ENCODE results near the gene SELENOI.

The SELENOI gene

DNA sequence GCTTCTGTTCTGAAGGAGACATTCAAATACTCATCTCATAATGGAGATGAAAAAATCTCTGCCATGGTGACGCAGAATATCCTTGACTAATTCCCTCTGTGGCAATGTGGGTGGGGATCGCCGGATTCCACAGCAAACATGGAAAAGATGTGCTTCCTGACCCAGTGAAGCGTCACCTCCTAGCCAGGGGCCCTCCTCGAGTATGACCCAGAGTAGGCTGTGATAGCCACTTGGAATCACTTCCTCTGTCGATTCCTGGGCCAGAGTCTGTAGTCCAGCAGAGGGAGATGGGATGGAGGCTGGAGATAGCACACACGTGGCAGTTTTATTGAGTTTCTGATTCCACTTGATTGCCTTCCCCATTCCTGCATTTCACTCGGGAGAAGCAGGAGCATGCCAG lies 92.6 kb downstream of the SELENOI start:
- no peak overlapping the region for H3K4me3 ChIP-seq (ENCODE audit: control insufficient read depth, low read depth, low read length)
- DNase-seq (ENCODE audit: low read depth): peak; percentile 60
- TF ChIP-seq, protein P1, sequence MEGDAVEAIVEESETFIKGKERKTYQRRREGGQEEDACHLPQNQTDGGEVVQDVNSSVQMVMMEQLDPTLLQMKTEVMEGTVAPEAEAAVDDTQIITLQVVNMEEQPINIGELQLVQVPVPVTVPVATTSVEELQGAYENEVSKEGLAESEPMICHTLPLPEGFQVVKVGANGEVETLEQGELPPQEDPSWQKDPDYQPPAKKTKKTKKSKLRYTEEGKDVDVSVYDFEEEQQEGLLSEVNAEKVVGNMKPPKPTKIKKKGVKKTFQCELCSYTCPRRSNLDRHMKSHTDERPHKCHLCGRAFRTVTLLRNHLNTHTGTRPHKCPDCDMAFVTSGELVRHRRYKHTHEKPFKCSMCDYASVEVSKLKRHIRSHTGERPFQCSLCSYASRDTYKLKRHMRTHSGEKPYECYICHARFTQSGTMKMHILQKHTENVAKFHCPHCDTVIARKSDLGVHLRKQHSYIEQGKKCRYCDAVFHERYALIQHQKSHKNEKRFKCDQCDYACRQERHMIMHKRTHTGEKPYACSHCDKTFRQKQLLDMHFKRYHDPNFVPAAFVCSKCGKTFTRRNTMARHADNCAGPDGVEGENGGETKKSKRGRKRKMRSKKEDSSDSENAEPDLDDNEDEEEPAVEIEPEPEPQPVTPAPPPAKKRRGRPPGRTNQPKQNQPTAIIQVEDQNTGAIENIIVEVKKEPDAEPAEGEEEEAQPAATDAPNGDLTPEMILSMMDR (IDR thresholded peaks at IDR 0.05; ENCODE audit: control insufficient read depth, insufficient read depth, low read depth, low read length, missing control alignments): peak; percentile 31

DNA sequence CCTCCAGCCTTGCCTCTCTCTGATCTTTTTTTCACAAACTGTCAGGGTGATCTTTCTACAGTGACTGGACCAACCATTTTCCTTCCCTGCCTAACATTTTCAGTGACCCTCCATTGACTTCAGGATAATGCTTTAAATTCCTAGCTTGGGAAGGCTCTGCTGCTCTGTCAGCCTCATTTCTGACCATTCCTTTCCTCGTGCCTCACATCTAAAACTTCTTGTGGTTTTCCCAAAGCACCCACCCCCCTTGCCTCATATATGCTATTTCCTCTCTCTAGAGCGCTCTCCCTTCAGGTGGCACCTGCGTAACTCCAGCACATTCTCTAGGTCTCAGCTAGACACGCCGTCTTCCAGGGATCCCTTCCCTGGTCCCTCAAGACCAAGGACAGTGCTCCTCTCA lies 93.0 kb downstream of the SELENOI start:
- no peak overlapping the region for H3K4me3 ChIP-seq (ENCODE audit: control insufficient read depth, low read depth, low read length)
- TF ChIP-seq, protein P1 (IDR thresholded peaks at IDR 0.05; ENCODE audit: control insufficient read depth, insufficient read depth, low read depth, low read length, missing control alignments): no peak

DNA sequence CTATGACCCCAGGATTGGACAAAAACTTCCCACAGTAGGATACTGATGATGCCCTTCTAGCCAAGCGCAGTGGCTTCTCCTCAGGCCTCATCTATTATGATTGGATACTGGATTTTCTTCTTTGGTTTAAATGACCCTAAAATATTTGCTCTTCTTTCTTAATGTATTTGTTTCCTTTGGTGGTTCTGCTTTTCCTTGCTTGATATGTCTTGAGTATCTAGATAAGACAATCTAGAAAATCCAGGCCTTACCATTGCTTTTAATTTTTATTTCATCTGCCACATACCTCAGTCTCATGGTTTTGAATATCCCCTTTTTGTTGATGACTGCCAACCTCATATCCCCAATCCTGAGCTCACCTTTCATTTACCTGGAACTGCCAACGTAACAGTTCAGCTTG lies 96.4 kb downstream of the SELENOI start:
- no peak for DNase-seq (ENCODE audit: low read depth)
- TF ChIP-seq, protein P1 (IDR thresholded peaks at IDR 0.05; ENCODE audit: control insufficient read depth, insufficient read depth, low read depth, low read length, missing control alignments): no peak
- no peak overlapping the region for H3K4me3 ChIP-seq (ENCODE audit: control insufficient read depth, low read depth, low read length)

More for the DNA sequence above, 93.0 kb downstream of the SELENOI start:
- no peak for DNase-seq (ENCODE audit: low read depth)

DNA sequence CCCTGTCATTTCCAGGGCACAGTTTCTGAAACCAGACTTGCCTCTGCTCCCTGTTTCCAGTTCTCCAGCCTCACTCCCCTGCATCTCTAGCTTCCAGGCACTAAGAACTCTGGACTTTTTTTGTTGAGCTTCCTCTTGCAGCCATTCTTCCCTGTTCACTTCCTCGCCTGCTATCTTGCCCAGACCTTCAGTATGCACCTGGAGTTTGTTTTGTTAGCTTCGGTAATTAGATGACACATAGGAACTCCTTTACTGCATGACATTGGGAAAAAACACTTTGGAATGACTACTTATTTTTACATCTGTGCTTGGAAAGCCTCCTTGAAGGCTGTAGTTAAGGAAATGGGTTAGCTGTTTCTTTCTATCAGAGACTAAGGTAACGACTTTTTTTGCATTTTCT lies 96.8 kb downstream of the SELENOI start:
- DNase-seq (ENCODE audit: low read depth): no peak
- H3K4me3 ChIP-seq (ENCODE audit: control insufficient read depth, low read depth, low read length): no peak overlapping the region
- TF ChIP-seq, protein P1 (IDR thresholded peaks at IDR 0.05; ENCODE audit: control insufficient read depth, insufficient read depth, low read depth, low read length, missing control alignments): no peak

DNA sequence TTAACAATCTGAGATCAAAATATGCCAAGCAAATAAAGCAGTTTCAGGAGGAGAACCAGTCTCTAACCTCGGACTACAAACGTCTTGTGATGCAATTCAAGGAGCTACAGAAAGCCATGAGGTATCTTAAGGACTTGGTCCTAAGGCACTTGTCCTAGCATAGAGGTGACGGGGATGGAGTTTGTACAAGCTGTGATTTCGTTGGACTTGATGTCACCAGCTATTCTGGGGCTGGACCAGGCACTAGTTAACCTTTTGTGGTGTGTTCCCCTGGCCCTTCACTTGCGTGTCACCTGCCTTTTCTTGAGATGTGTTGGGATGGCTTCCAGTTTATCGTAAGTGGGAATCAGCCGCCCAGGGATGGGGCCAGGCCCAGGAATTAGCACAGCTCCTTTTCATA lies 98.3 kb downstream of the SELENOI start:
- DNase-seq (ENCODE audit: low read depth): no peak
- no peak overlapping the region for H3K4me3 ChIP-seq (ENCODE audit: control insufficient read depth, low read depth, low read length)
- TF ChIP-seq, protein P1 (IDR thresholded peaks at IDR 0.05; ENCODE audit: control insufficient read depth, insufficient read depth, low read depth, low read length, missing control alignments): no peak
